Activated CD4-positive, alpha-beta T cell treated with anti-CD3 and anti-CD28 coated beads for 36 hours (primary cell): Measurements from ENCODE around the gene EVA1A. TPM values are rescaled to one million over a fixed set of nuclear protein-coding genes. Genes with fewer than 3 reads are reported as not detected.

Source experiments
- ATAC-seq: fragments of 200-7000 bp; cut with Tn5 transposase; one replicate; pipeline ENCODE4 v1.10.0; 2021; ENCODE audit warnings: mild to moderate bottlenecking, moderate library complexity
- CTCF ChIA-PET: fragments of 350-600 bp; sonication (Branson Sonifier 250); formaldehyde crosslinking; loops from one replicate; lab custom pipeline; 2021; ENCODE audit warnings: antibody characterized with exemption; lab: Charles Lee
- POLR2A ChIA-PET: fragments of 350-600 bp; sonication (Branson Sonifier 250); formaldehyde crosslinking; loops from one replicate; lab custom pipeline; 2021; ENCODE audit warnings: antibody characterized with exemption, inconsistent platforms; lab: Charles Lee
- DNase-seq: peaks from one replicate; pipeline ENCODE4 v3.0.0-alpha.2; 2020
- H3K27ac Mint-ChIP-seq: one replicate; pipeline ENCODE4 v1.8.0; 2021; ENCODE audit warnings: mixed read lengths
- H3K27me3 Mint-ChIP-seq: one replicate; pipeline ENCODE4 v1.8.0; 2021; ENCODE audit warnings: mixed read lengths
- H3K36me3 Mint-ChIP-seq: one replicate; pipeline ENCODE4 v1.8.0; 2021; ENCODE audit warnings: low read depth, mixed read lengths
- H3K4me1 Mint-ChIP-seq: one replicate; pipeline ENCODE4 v1.8.0; 2021; ENCODE audit warnings: mixed read lengths
- H3K4me3 Mint-ChIP-seq: one replicate; pipeline ENCODE4 v1.8.0; 2021; ENCODE audit warnings: mild to moderate bottlenecking, moderate library complexity, mixed read lengths
- H3K9me3 Mint-ChIP-seq: one replicate; pipeline ENCODE4 v1.8.0; 2021; ENCODE audit warnings: low read depth, mixed read lengths
- intact Hi-C, 2 experiments: fragments of 100-400 bp; cut with DNase I in 1 of 2; cut with micrococcal nuclease in 1 of 2; formaldehyde crosslinking; loops; one replicate each; pipeline versions ENCODE4 v1.14.2 to v1.15.1; 2022 to 2024; cut with DNase I, micrococcal nuclease
- total RNA-seq, 2 experiments: library from RNA; stranded (reverse); gene quantifications; one replicate each; pipeline ENCODE4 v1.2.3, GENCODE V29; 2021

The EVA1A gene
- total RNA-seq, 2 experiments from 2014 or later: 0.11 TPM; not detected in 1

DNA sequence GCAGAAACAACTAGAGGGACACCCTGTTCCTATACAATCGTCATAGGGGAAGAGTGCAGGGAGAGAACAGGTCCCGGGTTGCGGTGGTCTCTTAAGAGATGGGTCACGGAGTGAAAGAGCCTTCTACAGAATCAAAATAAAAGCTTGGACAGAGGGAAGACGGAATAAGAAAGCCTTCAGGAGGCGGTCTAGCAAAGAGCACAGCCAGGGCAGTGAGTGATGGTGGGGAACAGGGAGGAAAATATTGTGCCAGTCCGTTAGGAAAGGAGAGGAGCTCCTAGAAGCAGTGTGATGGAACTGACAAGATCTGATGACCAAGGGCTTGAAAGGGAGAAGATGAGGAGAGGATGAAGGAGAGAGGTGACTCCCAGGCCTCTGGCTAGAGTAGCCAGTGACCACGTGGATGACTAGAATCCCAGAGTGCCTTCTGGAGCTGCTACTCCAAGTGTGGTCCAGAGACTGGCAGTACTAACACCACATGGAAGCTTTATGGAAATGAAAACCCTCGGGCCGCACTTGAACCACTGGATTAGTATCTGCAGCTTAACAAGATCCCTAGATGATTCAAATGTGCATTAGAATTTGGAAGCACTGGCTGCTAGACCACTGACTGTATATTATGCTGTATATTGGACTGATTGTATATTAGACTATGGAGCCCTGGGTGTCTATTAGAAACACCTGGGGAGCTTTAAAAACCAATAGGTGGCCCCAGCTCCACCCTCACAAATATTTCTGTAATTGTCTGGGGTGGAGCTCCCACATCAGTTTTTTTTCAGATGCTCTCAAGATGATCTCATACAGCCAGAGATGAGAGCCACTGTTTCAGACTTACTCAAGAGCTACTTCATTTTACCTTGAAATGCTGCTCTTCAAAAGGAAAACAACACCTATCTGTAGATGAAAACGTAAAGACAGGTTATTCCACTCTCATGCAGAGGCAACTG, 1.1 kb upstream of the EVA1A start:
- no peaks in the 10 kb centered on the region for H3K36me3 Mint-ChIP-seq
- peaks cover 20% of the 10 kb centered on the region for H3K4me1 Mint-ChIP-seq
- H3K9me3 Mint-ChIP-seq: no peaks in the 10 kb centered on the region
- POLR2A ChIA-PET: no interaction called here
- CTCF ChIA-PET: interaction anchor here (0.6 to 0.9 kb wide), 2 partner anchors 35 to 714 kb away, joined by 3 read pairs; no protein-coding TSS in a partner anchor
- intact Hi-C loops: no loop called here
- DNase-seq (no peak), ATAC-seq (peak; percentile 35)
- H3K27ac Mint-ChIP-seq: no peak overlapping the region
- H3K27me3 Mint-ChIP-seq: peaks cover 53% of the 10 kb centered on the region
- H3K4me3 Mint-ChIP-seq: no peak overlapping the region

DNA sequence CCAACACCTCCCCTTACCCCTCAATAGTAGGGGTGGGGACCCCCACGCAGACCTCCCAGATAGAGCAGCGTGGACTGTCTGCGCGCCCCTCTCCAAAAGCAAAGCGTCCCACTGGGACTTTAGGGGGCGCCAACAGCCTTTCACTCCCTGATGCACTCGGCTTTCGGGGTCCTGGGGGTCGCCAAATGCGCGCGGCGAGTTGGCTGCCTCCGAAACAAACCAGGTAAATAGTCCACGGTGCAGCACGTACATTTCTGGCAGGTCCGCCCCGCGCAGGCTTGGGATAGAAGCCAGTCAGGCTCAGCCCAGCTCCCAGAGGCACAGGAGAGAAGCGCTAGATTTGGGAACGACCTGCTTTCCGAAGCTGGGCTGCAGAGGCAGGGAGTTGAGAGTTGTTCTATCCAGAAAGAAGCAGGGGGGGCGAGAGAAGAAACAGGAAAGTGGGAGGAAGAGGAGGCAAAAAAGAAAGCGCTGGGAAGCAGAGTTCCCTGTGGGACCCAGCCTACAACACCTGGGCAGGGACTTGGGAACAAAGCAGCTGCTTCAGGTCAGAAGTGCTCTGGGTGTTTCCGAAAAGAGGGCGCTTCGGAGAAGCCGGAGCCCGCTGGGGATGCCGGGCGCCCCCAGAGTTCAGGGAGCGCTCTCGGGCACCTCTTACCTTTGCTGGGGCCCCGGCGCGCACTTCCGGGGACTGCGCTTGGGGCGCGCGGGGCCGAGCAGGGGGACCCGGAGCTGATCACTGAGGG, 544 bp downstream of the EVA1A start:
- intact Hi-C loops: no loop called here
- peak; percentile 69 for ATAC-seq
- CTCF ChIA-PET: interaction anchor here (0.6 to 1.5 kb wide), 4 partner anchors 10 to 49 kb away, joined by 3 to 6 read pairs (median 3); no protein-coding TSS in a partner anchor
- Mint-ChIP-seq H3K9me3 (no peaks in the 10 kb centered on the region), H3K4me3 (peak overlapping the region; percentile 67), H3K36me3 (no peaks in the 10 kb centered on the region), H3K27me3 (peaks cover 51% of the 10 kb centered on the region), H3K27ac (no peak overlapping the region), H3K4me1 (peaks cover 20% of the 10 kb centered on the region)
- POLR2A ChIA-PET: no interaction called here
- DNase-seq: peak; percentile 34

- no peaks in the 10 kb centered on the region for H3K9me3 Mint-ChIP-seq
- H3K27ac Mint-ChIP-seq: no peak overlapping the region
- no peak overlapping the region for H3K4me3 Mint-ChIP-seq
- POLR2A ChIA-PET: no interaction called here
- H3K36me3 Mint-ChIP-seq: no peaks in the 10 kb centered on the region
- ATAC-seq: no peak
- peaks cover 48% of the 10 kb centered on the region for H3K27me3 Mint-ChIP-seq
- H3K4me1 Mint-ChIP-seq: peaks cover 20% of the 10 kb centered on the region
- CTCF ChIA-PET: interaction anchor here (0.6 to 1.5 kb wide), 3 partner anchors 11 to 49 kb away, joined by 3 to 6 read pairs (median 3); no protein-coding TSS in a partner anchor
- DNase-seq: no peak
- intact Hi-C loops: no loop called here
These were observed 1.1 kb downstream of the EVA1A start for GRCh38 chr2:75559680-75560021.

DNA sequence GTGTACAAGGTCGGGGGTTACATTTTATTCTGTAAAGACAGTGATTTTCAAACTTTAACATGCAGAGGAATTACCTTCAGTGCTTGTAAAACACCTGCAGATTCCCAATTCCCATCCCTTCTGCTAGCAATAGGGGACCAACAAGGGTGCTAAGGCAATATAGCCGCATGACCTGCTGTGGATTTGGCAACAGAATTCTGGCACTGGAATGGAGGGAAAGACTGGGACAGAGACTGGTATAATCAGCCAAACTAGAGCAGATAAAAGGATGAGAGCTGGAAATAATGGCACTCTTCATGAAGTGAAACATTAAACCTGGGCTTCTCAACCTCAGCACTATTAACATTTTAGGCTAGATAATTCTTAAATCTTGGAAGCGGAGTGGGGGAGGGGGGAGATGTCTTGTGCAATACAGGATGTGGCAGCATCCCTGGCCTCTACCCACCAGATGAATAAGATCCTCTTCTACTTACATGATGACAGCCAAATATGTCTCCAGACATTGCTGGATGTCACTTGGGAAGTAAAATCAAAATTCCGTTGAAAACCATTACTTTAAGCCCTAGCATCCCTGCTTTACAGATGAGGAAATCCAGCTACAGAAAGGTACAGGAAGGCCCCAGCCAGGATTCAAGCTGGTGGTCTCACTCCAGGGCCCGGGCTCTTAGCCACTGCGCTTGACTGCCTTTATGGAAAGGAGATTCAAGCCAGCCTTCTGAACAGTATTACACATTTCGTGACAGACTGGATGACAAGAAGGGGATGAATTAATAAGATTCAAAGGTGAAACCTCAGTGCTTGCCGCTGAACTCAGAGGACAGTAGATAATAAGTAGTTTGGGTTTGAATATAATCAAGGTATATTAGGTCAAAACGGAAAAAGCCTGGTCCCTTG, 1.7 kb downstream of the EVA1A start:
- Mint-ChIP-seq H3K4me3 (no peak overlapping the region), H3K36me3 (no peaks in the 10 kb centered on the region), H3K4me1 (peaks cover 19% of the 10 kb centered on the region), H3K27ac (no peak overlapping the region), H3K27me3 (peaks cover 47% of the 10 kb centered on the region), H3K9me3 (no peaks in the 10 kb centered on the region)
- ChIA-PET POLR2A (no interaction called here), CTCF (interaction anchor here (0.6 kb wide), 1 partner anchor 33 kb away, joined by 3 read pairs; no protein-coding TSS in a partner anchor)
- intact Hi-C loops: no loop called here
- DNase-seq: no peak
- ATAC-seq: no peak

DNA sequence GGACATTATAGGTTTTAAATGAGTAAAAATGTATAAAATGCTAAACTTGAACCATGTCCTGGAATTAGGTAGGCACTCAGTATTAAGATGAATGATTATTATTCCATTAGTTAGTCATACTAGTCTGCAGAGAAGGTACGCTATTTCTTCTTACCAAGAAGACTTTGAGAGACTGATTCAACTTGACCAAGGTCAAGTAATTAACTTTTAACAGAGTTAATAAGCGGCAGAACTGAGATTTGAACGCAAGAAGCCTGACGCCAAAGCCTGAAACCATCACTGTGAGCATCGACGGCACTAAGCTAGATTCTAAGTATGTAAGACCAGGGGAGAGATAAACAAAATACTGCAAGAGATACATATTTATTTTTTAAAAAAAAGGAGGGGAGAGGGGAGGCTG, 2.6 kb downstream of the EVA1A start:
- peaks cover 13% of the 10 kb centered on the region for H3K4me1 Mint-ChIP-seq
- no peaks in the 10 kb centered on the region for H3K9me3 Mint-ChIP-seq
- ChIA-PET POLR2A (no interaction called here), CTCF (no interaction called here)
- H3K27me3 Mint-ChIP-seq: peaks cover 42% of the 10 kb centered on the region
- intact Hi-C loops: no loop called here
- H3K4me3 Mint-ChIP-seq: no peak overlapping the region
- ATAC-seq (no peak), DNase-seq (no peak)
- no peak overlapping the region for H3K27ac Mint-ChIP-seq
- no peaks in the 10 kb centered on the region for H3K36me3 Mint-ChIP-seq

DNA sequence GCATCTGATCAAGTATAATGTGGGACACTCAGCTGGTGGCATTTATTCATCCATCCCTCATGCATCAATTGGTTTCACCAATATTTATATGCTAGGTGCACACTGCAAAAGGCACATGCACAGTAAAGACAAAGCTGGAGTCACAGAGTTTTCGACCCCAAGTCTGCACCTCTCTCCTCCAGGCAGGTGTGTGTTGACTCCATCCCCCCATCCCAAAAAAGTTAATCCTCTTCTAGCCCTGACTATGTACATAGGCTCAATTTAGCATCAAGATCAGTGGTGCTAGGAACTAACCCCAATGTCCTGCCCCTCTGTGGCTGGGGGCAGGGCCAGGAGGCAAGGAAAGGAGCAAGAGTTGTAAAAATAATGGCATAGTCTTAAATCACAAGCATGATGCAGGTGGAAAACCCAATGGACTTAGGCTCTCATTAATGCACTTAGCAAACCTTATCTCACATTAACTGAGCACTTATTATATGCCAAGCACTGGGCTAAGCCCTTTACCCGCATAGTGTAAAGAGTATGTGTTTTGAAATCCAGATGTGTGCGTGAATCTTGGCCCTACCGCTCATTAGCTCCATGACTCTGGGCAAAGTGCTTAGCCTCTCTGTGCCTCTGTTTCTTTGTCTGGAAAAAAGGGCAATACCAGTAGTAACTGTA, 3.1 kb downstream of the EVA1A start:
- ATAC-seq: no peak
- POLR2A ChIA-PET: no interaction called here
- H3K4me3 Mint-ChIP-seq: no peak overlapping the region
- H3K4me1 Mint-ChIP-seq: peaks cover 13% of the 10 kb centered on the region
- intact Hi-C loops: no loop called here
- no peak for DNase-seq
- H3K9me3 Mint-ChIP-seq: no peaks in the 10 kb centered on the region
- H3K27ac Mint-ChIP-seq: no peak overlapping the region
- no peaks in the 10 kb centered on the region for H3K36me3 Mint-ChIP-seq
- CTCF ChIA-PET: interaction anchor here (1.2 kb wide), 1 partner anchor 19 kb away, joined by 3 read pairs; no protein-coding TSS in a partner anchor
- H3K27me3 Mint-ChIP-seq: peaks cover 44% of the 10 kb centered on the region

DNA sequence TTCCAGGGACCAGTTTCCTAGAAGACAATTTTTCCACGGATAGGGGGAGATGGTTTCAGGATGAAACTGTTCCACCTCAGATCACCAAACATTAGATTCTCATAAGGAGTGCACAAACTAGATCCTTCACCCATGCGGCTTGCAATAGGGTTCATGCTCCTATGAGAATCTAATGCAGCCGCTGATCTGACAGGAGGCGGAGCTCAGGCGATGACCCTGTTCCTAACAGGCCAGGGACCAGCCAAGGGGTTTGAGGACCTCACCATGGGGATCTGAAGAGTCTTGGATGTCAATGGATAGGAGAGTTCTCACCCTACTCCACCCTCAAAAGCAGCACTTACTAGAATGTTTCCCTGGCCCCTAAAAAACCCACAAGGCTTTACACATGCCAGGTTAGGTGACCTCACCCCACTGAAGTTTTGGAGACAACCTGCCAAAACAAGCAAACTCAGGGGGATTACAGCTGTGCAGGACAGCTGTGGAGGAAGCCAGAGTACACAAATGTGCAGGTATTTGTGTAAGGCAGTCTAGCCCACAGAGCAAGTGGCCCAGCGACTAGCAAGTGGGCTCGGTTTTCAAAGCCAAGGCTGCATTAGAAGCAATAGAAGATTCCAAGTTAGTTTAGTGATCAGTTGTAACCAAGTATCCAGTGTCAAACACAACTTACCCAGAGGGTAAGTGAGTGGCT, 3.9 kb downstream of the EVA1A start:
- Mint-ChIP-seq H3K27me3 (peaks cover 45% of the 10 kb centered on the region), H3K4me1 (peaks cover 11% of the 10 kb centered on the region), H3K4me3 (no peak overlapping the region), H3K27ac (no peak overlapping the region), H3K9me3 (no peaks in the 10 kb centered on the region), H3K36me3 (no peaks in the 10 kb centered on the region)
- DNase-seq: no peak
- CTCF ChIA-PET: interaction anchor here (0.6 to 1.2 kb wide), 2 partner anchors 18 to 57 kb away, joined by 3 read pairs; no protein-coding TSS in a partner anchor
- POLR2A ChIA-PET: no interaction called here
- intact Hi-C loops: no loop called here
- no peak for ATAC-seq

GRCh38 chr2:75555701-75556100, 5.0 kb downstream of the EVA1A start:
- no peaks in the 10 kb centered on the region for H3K36me3 Mint-ChIP-seq
- no peaks in the 10 kb centered on the region for H3K9me3 Mint-ChIP-seq
- ATAC-seq: no peak
- peaks cover 41% of the 10 kb centered on the region for H3K27me3 Mint-ChIP-seq
- ChIA-PET POLR2A (no interaction called here), CTCF (interaction anchor here (0.6 to 1.0 kb wide), 3 partner anchors 15 to 103 kb away, joined by 3 read pairs; no protein-coding TSS in a partner anchor)
- DNase-seq: no peak
- peaks cover 7% of the 10 kb centered on the region for H3K4me1 Mint-ChIP-seq
- intact Hi-C loops: no loop called here
- no peak overlapping the region for H3K4me3 Mint-ChIP-seq
- H3K27ac Mint-ChIP-seq: no peak overlapping the region

GRCh38 chr2:75553935-75554531, 6.7 kb downstream of the EVA1A start:
- POLR2A ChIA-PET: no interaction called here
- CTCF ChIA-PET: no interaction called here

DNA sequence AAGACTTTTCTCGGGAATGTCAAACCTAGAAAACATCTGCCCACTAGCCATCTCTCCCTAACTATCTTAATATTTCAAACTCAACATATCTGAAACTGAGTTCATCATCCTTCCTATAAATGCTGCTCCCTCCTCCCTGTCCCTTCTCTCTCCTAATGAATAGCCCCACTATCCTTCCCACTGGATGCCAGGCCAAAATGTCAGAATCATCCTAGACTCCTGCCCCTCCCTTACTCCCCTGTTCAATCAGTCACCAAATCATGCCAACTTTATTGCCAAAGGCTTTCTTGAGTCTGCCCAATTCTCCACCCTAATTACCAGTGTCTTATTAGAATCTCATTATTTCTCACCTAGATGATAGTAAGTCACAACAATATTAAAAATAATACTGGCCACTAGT, 8.5 kb downstream of the EVA1A start:
- Mint-ChIP-seq H3K9me3 (no peaks in the 10 kb centered on the region), H3K36me3 (no peaks in the 10 kb centered on the region), H3K27me3 (peaks cover 25% of the 10 kb centered on the region), H3K27ac (no peak overlapping the region), H3K4me1 (no peaks in the 10 kb centered on the region), H3K4me3 (no peak overlapping the region)
- intact Hi-C loops: no loop called here
- ATAC-seq (no peak), DNase-seq (no peak)
- ChIA-PET CTCF (interaction anchor here (0.7 to 0.8 kb wide), 2 partner anchors 67 to 362 kb away, joined by 3 to 4 read pairs; no protein-coding TSS in a partner anchor), POLR2A (no interaction called here)

More at GRCh38 chr2:75553935-75554531, 6.7 kb downstream of the EVA1A start:
- no peak for ATAC-seq
- Mint-ChIP-seq H3K36me3 (no peaks in the 10 kb centered on the region), H3K27me3 (peaks cover 34% of the 10 kb centered on the region), H3K4me1 (no peaks in the 10 kb centered on the region), H3K4me3 (no peak overlapping the region), H3K9me3 (no peaks in the 10 kb centered on the region), H3K27ac (no peak overlapping the region)
- no peak for DNase-seq
- intact Hi-C loops: no loop called here
